GM12878 (cell line): ENCODE measurements around the gene BAG3. TPM values are rescaled to one million over a fixed set of nuclear protein-coding genes. Genes with fewer than 3 reads are reported as not detected.

Experiments used
- EP300 ChIP-seq, 2 experiments: fragments of 150-350 bp in 1 of 2; IDR thresholded peaks; 2 replicates each; pipeline ENCODE4 v1.6.1; 2011 to 2012; ENCODE audit warnings: low read depth in 2 of 2, low read length in 2 of 2, borderline replicate concordance in 1 of 2, improper control_type of control experiment in 1 of 2, inconsistent platforms in 1 of 2; ENCODE audit not compliant: control insufficient read depth in 1 of 2
- MEF2A ChIP-seq: IDR thresholded peaks from 2 replicates; pipeline ENCODE4 v1.6.1; 2011; ENCODE audit warnings: low read depth, mild to moderate bottlenecking, low read length, moderate library complexity; ENCODE audit not compliant: insufficient read depth
- MYC ChIP-seq: IDR thresholded peaks from 2 replicates; pipeline ENCODE4 v1.6.1; 2011; ENCODE audit warnings: mild to moderate bottlenecking, low read length, moderate library complexity, inconsistent platforms; ENCODE audit not compliant: insufficient read depth, insufficient replicate concordance, insufficient read length, severe bottlenecking
- NFXL1 ChIP-seq: fragments of 450-650 bp; IDR thresholded peaks from 2 replicates; pipeline ENCODE4 v1.6.1; 2017; ENCODE audit warnings: antibody characterized with exemption, mild to moderate bottlenecking, borderline replicate concordance
- NR2C1 ChIP-seq: fragments of 450-650 bp; IDR thresholded peaks from 2 replicates; pipeline ENCODE4 v1.6.1; 2017; ENCODE audit warnings: antibody characterized with exemption, mild to moderate bottlenecking, moderate library complexity
- PML ChIP-seq: IDR thresholded peaks from 2 replicates; pipeline ENCODE4 v1.6.1; 2012; ENCODE audit warnings: low read length, inconsistent platforms
- STAT3 ChIP-seq: IDR thresholded peaks from 2 replicates; pipeline ENCODE4 v1.6.1; 2011; ENCODE audit warnings: low read depth, low read length, improper control_type of control experiment
- TARDBP ChIP-seq: IDR thresholded peaks from 2 replicates; pipeline ENCODE4 v1.6.1; 2016; ENCODE audit warnings: borderline replicate concordance
- ZNF622 ChIP-seq: fragments of 450-650 bp; IDR thresholded peaks from 2 replicates; pipeline ENCODE4 v1.6.1; 2017; ENCODE audit warnings: mild to moderate bottlenecking, inconsistent platforms
- polyA plus RNA-seq, 11 experiments: library from polyadenylated mRNA; depleted of rRNA in 4 of 11; unstranded in 6 of 11; stranded (reverse) in 5 of 11; fragments of >200 nt; fragmentation: Nextera tagmentation in 4 of 11; fragmentation: Illumina TruSeq in 1 of 11; extraction: Ambion mirVana in 4 of 11; extraction: Trizol in 1 of 11; gene quantifications; 1 replicate in 1 of 11; 2 replicates in 10 of 11; pipeline versions ENCODE4 v1.2.1 to v1.2.3, GENCODE V29; 2011 to 2016; ENCODE audit warnings: inconsistent platforms in 2 of 11, missing spikeins in 2 of 11, low read depth in 1 of 11
- total RNA-seq, 4 experiments: library from RNA; depleted of rRNA in 3 of 4; stranded (reverse); fragments of >200 nt in 3 of 4; fragmentation: Illumina TruSeq in 1 of 4; extraction: Trizol in 1 of 4; gene quantifications; 2 replicates each; pipeline versions ENCODE4 v1.2.1 to v1.2.3, GENCODE V29; 2013 to 2021
- TF ChIP-seq, protein P1 (sequence below): fragments of 450-650 bp; formaldehyde crosslinking; IDR thresholded peaks from 2 replicates; pipeline ENCODE4 v1.4.0; 2020; ENCODE audit warnings: mild to moderate bottlenecking, moderate library complexity
- TF ChIP-seq, protein P2 (sequence below): fragments of 150-350 bp; IDR thresholded peaks from 2 replicates; pipeline ENCODE4 v1.6.1; 2016; ENCODE audit warnings: low read depth, low read length

Gene BAG3
- total and polyA plus RNA-seq, 10 of the 15 experiments (the other 5 are each of a cell fraction or from before 2014, with no cell fraction given): 0.71 to 14.1 (median 4.3) TPM

DNA sequence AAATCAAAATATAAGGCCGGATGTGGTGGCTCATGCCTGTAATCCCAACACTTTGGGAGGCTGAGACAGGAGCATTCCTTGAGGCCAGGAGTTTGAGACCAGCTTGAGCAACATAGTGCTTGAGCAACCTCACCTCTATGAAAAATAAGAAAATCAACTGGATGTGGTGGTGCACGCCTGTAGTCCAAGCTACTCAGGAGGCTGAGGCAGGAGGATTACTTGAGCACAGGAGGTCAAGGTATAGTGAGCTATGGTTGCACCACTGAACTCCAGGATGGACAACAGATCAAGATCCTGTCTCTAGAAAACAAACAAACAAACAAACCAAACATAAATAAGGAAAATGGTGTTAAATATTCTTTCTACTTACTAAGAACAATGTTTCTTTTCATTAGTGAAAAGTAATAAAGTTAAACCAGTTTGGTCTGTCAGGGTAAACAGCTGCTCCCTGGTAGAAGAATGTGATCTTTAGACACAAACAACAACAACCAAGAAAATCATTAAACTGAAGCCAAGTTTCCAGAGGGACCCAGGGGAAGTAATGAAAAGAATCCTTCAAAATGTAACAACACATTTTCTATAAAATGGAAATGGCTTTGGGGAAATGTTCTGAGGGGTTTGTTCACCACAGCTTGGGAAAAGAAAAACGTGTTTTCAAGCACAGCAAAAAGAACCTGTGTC, 17.5 kb upstream of the BAG3 start (continued):
- no peak for TF ChIP-seq NR2C1
- no peak for TF ChIP-seq MEF2A
- TF ChIP-seq, protein P1, sequence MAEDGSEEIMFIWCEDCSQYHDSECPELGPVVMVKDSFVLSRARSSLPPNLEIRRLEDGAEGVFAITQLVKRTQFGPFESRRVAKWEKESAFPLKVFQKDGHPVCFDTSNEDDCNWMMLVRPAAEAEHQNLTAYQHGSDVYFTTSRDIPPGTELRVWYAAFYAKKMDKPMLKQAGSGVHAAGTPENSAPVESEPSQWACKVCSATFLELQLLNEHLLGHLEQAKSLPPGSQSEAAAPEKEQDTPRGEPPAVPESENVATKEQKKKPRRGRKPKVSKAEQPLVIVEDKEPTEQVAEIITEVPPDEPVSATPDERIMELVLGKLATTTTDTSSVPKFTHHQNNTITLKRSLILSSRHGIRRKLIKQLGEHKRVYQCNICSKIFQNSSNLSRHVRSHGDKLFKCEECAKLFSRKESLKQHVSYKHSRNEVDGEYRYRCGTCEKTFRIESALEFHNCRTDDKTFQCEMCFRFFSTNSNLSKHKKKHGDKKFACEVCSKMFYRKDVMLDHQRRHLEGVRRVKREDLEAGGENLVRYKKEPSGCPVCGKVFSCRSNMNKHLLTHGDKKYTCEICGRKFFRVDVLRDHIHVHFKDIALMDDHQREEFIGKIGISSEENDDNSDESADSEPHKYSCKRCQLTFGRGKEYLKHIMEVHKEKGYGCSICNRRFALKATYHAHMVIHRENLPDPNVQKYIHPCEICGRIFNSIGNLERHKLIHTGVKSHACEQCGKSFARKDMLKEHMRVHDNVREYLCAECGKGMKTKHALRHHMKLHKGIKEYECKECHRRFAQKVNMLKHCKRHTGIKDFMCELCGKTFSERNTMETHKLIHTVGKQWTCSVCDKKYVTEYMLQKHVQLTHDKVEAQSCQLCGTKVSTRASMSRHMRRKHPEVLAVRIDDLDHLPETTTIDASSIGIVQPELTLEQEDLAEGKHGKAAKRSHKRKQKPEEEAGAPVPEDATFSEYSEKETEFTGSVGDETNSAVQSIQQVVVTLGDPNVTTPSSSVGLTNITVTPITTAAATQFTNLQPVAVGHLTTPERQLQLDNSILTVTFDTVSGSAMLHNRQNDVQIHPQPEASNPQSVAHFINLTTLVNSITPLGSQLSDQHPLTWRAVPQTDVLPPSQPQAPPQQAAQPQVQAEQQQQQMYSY (CRISPR knock-in tag): no peak
- no peak for TF ChIP-seq STAT3
- TF ChIP-seq ZNF622: no peak
- no peak for TF ChIP-seq PML
- TF ChIP-seq, protein P2, sequence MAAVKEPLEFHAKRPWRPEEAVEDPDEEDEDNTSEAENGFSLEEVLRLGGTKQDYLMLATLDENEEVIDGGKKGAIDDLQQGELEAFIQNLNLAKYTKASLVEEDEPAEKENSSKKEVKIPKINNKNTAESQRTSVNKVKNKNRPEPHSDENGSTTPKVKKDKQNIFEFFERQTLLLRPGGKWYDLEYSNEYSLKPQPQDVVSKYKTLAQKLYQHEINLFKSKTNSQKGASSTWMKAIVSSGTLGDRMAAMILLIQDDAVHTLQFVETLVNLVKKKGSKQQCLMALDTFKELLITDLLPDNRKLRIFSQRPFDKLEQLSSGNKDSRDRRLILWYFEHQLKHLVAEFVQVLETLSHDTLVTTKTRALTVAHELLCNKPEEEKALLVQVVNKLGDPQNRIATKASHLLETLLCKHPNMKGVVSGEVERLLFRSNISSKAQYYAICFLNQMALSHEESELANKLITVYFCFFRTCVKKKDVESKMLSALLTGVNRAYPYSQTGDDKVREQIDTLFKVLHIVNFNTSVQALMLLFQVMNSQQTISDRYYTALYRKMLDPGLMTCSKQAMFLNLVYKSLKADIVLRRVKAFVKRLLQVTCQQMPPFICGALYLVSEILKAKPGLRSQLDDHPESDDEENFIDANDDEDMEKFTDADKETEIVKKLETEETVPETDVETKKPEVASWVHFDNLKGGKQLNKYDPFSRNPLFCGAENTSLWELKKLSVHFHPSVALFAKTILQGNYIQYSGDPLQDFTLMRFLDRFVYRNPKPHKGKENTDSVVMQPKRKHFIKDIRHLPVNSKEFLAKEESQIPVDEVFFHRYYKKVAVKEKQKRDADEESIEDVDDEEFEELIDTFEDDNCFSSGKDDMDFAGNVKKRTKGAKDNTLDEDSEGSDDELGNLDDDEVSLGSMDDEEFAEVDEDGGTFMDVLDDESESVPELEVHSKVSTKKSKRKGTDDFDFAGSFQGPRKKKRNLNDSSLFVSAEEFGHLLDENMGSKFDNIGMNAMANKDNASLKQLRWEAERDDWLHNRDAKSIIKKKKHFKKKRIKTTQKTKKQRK: no peak
- TF ChIP-seq EP300 (IDR thresholded peaks at IDR 0.05; ENCODE audit: borderline replicate concordance in 1 of 2, control insufficient read depth in 1 of 2, low read depth in 2 of 2, low read length in 2 of 2): no peak
- TF ChIP-seq MYC: no peak
- TF ChIP-seq TARDBP: no peak
- no peak for TF ChIP-seq NFXL1
- TF ChIP-seq, all 136 proteins: peak for 0
